HG03442 (cell line): ENCODE results near the gene EMC9.
A peak's percentile ranks its signal among the peaks of the same experiment; 100 is the strongest.

Source experiments
- ATAC-seq: cut with Tn5 transposase; IDR thresholded peaks from one replicate; pipeline ENCODE4 v1.9.1; 2021; ENCODE audit warnings: mild to moderate bottlenecking, moderate library complexity; ENCODE audit not compliant: unreplicated experiment

Gene EMC9

DNA sequence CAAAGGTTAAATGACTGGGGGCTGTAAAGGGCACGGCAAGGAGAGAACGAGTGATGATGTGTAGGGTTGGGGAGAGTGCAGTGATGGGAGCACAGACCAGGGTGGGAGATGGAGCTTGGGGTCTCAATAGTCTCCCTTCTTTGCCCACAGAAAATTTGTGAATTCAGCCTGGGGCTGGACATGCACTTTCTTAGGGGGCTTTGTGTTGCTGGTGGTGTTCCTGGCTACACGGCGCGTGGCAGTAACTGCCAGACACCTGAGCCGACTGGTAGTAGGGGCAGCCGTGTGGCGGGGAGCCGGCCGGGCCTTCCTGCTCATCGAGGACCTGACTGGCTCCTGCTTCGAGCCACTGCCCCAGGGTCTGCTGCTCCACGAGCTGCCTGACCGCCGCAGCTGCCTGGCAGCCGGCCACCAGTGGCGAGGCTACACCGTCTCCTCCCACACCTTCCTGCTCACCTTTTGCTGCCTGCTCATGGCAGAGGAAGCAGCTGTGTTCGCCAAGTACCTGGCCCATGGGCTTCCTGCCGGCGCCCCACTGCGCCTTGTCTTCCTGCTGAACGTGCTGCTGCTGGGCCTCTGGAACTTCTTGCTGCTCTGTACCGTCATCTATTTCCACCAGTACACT lies 9.2 kb downstream of the EMC9 start:
- no peak for ATAC-seq

DNA sequence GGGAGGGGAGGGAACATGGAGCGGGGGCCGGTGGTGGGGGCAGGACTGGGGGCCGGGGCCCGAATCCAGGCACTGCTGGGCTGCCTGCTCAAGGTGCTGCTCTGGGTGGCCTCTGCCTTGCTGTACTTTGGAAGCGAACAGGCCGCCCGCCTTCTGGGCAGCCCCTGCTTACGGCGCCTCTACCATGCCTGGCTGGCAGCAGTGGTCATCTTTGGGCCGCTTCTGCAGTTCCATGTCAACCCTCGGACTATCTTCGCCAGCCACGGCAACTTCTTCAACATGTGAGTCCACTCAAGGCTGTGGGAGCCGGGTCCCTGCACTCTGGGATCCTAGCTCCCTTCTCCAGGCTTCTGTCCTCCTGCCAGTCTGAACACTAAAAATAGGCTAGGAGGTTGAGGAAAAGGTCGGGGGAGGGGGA lies 9.8 kb downstream of the EMC9 start:
- no peak for ATAC-seq

GRCh38 chr14:24130717-24131548 lies 10.5 kb downstream of the EMC9 start:
- ATAC-seq, result no peak

DNA sequence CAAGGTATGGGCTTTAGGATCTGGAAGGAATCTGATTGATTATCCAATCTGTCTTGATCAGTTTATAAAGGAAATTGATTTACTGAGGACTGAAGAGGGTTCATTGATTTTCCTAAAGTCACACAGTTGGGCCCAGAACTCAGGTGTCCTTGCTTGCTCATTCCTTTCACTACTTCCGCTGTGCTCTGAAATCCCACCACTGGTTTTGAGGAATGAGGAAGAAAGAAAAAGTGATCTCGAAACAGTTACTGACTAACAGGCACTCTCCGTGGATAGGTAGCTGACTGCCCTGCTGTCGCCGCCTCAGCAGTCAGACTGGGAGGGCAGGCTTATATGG lies 11.0 kb downstream of the EMC9 start, which contains the start of gene FITM1:
FITM1 (plus strand) TSS at position 280 of the 337 bp plus-strand sequence. CDS start 905 bp downstream, outside the sequence.
- no peak for ATAC-seq

- ATAC-seq, result no peak
These were observed 11.9 kb downstream of the EMC9 start for GRCh38 chr14:24129410-24129998.

- no peak for ATAC-seq
These were observed 13.7 kb downstream of the EMC9 start for GRCh38 chr14:24127673-24128072.

- ATAC-seq, result no peak
These were observed 14.5 kb downstream of the EMC9 start for GRCh38 chr14:24126939-24127338.

- peak; percentile 42 for ATAC-seq
These were observed 17.7 kb downstream of the EMC9 start for GRCh38 chr14:24123424-24124417.

- no peak for ATAC-seq
These were observed 18.5 kb downstream of the EMC9 start for GRCh38 chr14:24122898-24123297.

- ATAC-seq, result no peak
These were observed 19.0 kb downstream of the EMC9 start for GRCh38 chr14:24122416-24122815.

DNA sequence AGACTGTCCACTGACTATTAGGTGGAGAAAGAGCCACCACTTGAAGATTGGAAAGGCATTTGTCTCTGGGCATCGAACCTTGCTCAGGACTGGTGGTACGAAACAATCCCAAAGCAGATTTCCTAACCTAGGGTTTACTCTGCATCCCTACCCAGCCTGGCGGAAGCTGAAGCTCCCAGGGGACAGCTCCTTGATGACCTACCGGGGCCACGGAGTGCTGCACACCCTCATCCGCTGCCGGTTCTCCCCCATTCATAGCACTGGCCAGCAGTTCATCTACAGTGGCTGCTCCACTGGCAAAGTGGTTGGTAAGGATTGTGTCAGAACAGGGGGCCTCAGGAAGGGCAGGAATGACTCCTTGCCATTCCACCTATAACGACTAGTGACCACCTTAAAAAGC lies 20.2 kb downstream of the EMC9 start:
- ATAC-seq, result no peak

- ATAC-seq, result no peak
These were observed 21.7 kb downstream of the EMC9 start for GRCh38 chr14:24119691-24120090.

- ATAC-seq, result no peak
These were observed 24.2 kb downstream of the EMC9 start for GRCh38 chr14:24117179-24117578.

GRCh38 chr14:24116128-24116814 lies 25.1 kb downstream of the EMC9 start:
- no peak for ATAC-seq

DNA sequence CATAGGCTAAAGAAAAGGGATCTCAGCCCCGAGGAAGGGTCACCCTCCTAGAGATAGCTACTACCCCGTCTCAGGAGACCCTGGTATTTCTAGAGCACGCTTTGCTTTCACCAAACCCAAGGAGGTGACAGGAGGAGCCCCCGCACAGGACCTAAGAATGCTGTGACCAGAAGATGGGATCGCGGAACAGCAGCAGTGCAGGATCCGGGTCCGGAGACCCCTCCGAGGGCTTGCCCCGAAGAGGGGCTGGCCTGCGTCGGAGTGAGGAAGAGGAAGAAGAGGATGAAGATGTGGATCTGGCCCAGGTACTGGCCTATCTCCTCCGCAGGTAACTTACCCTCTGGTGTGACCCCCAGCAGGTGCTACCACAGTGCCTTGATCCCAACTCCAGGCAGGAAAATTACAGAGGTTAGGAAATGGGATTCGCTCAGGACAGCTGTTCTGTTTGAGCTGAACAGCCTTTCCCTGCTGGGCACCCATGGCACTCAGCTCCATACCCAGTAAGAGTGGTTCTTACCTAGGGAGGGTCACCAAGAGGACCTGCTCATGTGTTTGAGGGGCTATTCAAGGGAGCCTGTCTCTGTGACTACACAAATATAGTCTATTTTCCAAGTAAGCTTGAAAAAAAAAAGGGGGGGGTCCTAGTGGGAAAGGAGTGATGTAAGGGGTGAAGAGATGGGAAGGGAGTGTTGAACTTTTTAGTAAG lies 25.8 kb downstream of the EMC9 start:
- no peak for ATAC-seq

- peak; percentile 82 for ATAC-seq
These were observed 26.6 kb downstream of the EMC9 start, which contains the start of the genes DCAF11 and NRL for GRCh38 chr14:24114532-24115421. Gene DCAF11 (plus strand): TSS chr14:24114777. CDS start chr14:24115595, 818 bp downstream. Gene NRL (minus strand): TSS chr14:24114949. CDS start chr14:24082848, 32,101 bp downstream.

DNA sequence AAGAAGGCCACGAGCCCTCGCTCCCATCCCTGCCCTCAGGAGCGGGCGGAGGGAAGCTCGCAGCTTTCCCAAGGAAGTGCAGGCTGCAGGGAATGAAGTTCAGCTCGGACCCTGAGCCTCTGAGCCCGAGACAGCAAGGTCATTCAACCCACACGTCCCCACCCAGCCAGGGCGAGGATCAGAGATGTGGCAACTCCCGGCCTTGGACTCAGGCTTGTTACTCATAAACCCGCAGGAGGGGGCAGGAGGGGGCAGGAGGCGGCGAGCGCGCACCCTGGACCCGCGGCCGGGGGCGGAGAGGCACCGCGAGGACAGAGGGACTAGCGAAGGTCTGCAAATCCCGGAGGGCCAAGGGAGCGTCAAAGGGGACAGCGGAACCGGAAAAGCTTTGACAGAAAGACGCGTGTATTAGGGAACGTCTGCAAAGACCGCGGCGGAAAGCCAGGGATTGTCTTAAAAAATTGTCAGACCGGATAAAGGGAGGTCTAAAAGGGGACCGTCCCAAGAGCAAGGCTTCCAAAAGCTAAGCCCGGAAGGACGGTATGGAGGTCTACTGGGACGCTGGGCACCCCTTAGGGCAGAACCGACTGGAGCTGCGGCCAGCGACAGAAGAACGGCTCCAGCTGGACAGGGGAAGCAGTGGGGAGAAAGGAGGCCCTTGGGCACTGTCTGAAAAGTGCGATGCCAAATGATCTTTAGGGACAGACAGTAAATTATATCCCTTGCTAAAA lies 27.4 kb downstream of the EMC9 start:
- peak; percentile 25 for ATAC-seq

- ATAC-seq, result no peak
These were observed 28.0 kb downstream of the EMC9 start for GRCh38 chr14:24113379-24113800.
